ENCODE data around the gene TOMM7. TPM values are rescaled to one million over a fixed set of nuclear protein-coding genes. Genes with fewer than 3 reads are reported as not detected.
"Not testable (repeated sequence)": the region's sequence is repeated elsewhere in the genome, so short reads cannot be mapped to it uniquely, and the experiment has no call there.

The TOMM7 gene
- total RNA-seq, 1 donor from 2014 or later = 83.0 TPM

GRCh38 chr7:22811746-22812280 is 10.8 kb downstream of the TOMM7 start:
- H3K4me3 ChIP-seq (ENCODE audit: low read depth, low read length) = no peak overlapping the region
- no peak for DNase-seq (ENCODE audit: low read depth)
- no peak for TF ChIP-seq CTCF (conservative IDR thresholded peaks at IDR 0.05; ENCODE audit: low read depth, low read length)

DNA sequence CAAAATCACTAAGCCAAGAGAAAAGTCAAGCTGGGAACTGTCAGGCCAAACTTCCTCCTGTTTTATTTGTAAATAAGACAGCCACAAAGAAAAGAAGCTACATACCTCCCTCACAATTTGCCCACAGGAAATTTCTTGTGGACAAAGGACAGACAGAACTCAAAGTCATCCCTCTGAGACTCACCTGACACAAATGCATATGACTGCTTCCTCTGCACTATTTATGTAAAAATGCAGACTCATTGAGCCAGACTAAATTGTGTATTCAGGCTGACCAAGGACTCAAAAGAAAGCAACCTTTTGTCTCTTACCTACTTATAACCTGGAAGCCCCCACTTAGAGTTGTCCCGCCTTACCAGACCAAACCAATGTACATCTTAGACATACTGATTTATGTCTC is 11.8 kb downstream of the TOMM7 start:
- no peak for DNase-seq (ENCODE audit: low read depth)
- no peak overlapping the region for H3K4me3 ChIP-seq (ENCODE audit: low read depth, low read length)
- TF ChIP-seq CTCF (conservative IDR thresholded peaks at IDR 0.05; ENCODE audit: low read depth, low read length) = no peak

DNA sequence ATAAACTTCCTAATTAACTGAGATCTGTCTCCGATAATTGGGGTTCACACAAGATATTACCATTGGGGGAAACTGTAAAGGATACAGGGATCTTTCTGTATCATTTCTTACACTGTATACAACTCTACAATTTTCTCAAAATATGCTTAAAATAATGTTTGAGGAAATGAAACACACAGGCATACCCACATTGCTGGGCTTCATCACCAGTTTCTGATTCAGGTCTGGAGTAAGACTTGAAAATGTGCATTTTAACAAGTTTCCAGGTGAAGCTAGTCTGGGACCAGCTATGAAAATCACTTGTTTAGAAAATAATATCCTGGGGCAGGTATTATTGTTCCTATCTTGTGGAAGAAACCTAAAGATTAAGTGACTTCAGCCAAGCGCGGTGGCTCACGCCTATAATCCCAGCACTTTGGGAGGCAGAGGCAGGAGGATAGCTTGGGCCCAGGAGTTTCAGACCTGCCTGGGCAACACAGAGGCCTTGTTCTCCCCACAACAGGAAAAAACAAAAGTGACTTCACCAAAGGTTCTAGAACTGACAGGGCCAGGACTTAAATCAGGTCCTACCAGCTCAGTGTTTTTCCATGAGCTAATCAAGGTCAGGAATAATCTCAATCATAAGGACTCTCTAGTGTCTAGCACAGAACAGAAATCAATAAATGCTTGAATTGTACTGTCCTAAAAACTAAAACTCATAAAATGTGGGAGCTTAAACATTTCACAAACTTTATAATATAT is 12.6 kb downstream of the TOMM7 start:
- H3K4me3 ChIP-seq (ENCODE audit: low read depth, low read length) = no peak overlapping the region
- TF ChIP-seq CTCF (conservative IDR thresholded peaks at IDR 0.05; ENCODE audit: low read depth, low read length) = no peak

GRCh38 chr7:22808140-22808539 is 14.5 kb downstream of the TOMM7 start:
- DNase-seq (ENCODE audit: low read depth) = no peak
- TF ChIP-seq CTCF (conservative IDR thresholded peaks at IDR 0.05; ENCODE audit: low read depth, low read length) = no peak
- H3K4me3 ChIP-seq (ENCODE audit: low read depth, low read length) = no peak overlapping the region

More for the DNA sequence above, 12.6 kb downstream of the TOMM7 start:
- DNase-seq (ENCODE audit: low read depth) = no peak

DNA sequence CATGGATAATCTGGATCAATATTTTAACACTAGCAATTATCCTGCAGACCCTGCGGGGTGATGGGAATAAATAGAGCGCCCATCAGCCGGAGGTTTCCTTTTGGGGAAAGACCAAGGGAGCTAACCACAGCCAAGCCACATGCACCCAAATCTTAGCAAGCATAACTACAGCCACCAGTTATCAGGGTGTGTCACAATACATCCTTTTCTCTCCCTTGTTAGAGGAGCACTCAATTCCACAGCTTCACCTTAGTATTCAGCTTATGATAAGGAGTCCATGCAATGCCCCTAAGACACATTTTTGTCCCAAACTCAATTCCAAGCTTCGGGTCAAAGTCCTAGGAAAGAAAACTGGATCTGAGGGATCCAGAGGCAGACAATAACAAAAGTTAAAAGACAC is 15.9 kb downstream of the TOMM7 start:
- no peak for DNase-seq (ENCODE audit: low read depth)

DNA sequence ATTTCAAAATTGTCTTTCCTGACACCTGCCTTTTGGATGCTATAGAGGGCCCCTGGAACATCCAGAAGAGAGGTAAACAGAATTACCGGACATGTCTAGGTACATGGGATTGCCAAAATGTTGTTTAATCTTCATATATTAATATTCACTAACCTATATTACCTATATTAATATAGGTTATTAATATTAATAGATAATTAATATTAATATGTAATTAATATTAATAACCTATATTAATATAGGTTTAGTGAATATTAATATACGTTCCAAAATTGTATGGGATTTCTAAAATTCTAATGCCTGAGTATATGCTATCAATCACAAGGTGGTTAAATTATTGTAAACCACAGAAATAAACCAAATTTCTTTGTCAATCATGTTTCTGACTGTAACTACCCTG is 17.4 kb downstream of the TOMM7 start:
- no peak for DNase-seq (ENCODE audit: low read depth)
- H3K4me3 ChIP-seq (ENCODE audit: low read depth, low read length) = no peak overlapping the region
- TF ChIP-seq CTCF (conservative IDR thresholded peaks at IDR 0.05; ENCODE audit: low read depth, low read length) = no peak

More for the DNA sequence above, 15.9 kb downstream of the TOMM7 start:
- TF ChIP-seq CTCF (conservative IDR thresholded peaks at IDR 0.05; ENCODE audit: low read depth, low read length) = no peak
- no peak overlapping the region for H3K4me3 ChIP-seq (ENCODE audit: low read depth, low read length)

DNA sequence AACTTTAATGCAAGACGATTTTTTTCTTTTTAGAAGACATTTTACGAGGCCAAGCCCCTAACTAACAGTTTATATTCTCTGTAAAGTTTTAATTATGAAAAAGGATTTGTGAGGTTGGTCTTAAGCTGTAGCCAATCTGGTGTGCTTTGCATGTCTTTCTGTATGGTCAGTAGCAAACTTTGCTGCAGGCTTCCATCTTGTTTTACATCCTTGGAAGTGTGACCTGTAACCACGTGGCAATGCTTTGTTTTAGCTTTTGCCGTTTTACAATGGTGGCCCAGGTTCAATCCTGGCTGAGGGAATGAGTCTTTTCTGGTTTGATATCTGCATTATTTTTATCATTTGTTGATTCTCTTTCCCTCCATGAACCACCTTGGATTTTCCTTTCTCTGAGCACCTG is 19.8 kb downstream of the TOMM7 start:
- H3K4me3 ChIP-seq (ENCODE audit: low read depth, low read length); DNase-seq (ENCODE audit: low read depth): not testable (repeated sequence)
